HepG2 (cell line): ENCODE data around the gene TIMM13.
"Not testable (repeated sequence)": the region's sequence is repeated elsewhere in the genome, so short reads cannot be mapped to it uniquely, and the experiment has no call there.

Experiments used
- MYNN ChIP-seq: sonication (generic); formaldehyde crosslinking; IDR thresholded peaks from 2 replicates; pipeline ENCODE4 v1.4.0; 2020; ENCODE audit warnings: mild to moderate bottlenecking, low read depth, missing genetic modification reagents
- ZBTB3 ChIP-seq: sonication (generic); formaldehyde crosslinking; IDR thresholded peaks from 2 replicates; pipeline ENCODE4 v1.4.0; 2020; ENCODE audit warnings: low read depth, mild to moderate bottlenecking, moderate library complexity, missing genetic modification reagents, borderline replicate concordance
- TF ChIP-seq, protein P1 (sequence below): sonication (generic); formaldehyde crosslinking; IDR thresholded peaks from 2 replicates; pipeline ENCODE4 v1.5.0; 2020; ENCODE audit warnings: mild to moderate bottlenecking, missing genetic modification reagents, moderate library complexity
- TF ChIP-seq, protein P2 (sequence below): sonication (generic); formaldehyde crosslinking; IDR thresholded peaks from 2 replicates; pipeline ENCODE4 v1.4.0; 2020; ENCODE audit warnings: missing genetic modification reagents, borderline replicate concordance
- TF ChIP-seq, protein P3 (sequence below): sonication (generic); formaldehyde crosslinking; IDR thresholded peaks from 2 replicates; pipeline ENCODE4 v1.4.0; 2020; ENCODE audit warnings: missing genetic modification reagents
- TF ChIP-seq, protein P4 (sequence below): sonication (generic); formaldehyde crosslinking; IDR thresholded peaks from 2 replicates; pipeline ENCODE4 v1.8.1; 2023; ENCODE audit warnings: missing genetic modification reagents, inconsistent platforms, borderline replicate concordance

GRCh38 chr19:2469915-2470200 lies 42.5 kb upstream of the TIMM13 start:
- TF ChIP-seq, protein P1, sequence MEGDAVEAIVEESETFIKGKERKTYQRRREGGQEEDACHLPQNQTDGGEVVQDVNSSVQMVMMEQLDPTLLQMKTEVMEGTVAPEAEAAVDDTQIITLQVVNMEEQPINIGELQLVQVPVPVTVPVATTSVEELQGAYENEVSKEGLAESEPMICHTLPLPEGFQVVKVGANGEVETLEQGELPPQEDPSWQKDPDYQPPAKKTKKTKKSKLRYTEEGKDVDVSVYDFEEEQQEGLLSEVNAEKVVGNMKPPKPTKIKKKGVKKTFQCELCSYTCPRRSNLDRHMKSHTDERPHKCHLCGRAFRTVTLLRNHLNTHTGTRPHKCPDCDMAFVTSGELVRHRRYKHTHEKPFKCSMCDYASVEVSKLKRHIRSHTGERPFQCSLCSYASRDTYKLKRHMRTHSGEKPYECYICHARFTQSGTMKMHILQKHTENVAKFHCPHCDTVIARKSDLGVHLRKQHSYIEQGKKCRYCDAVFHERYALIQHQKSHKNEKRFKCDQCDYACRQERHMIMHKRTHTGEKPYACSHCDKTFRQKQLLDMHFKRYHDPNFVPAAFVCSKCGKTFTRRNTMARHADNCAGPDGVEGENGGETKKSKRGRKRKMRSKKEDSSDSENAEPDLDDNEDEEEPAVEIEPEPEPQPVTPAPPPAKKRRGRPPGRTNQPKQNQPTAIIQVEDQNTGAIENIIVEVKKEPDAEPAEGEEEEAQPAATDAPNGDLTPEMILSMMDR, result not testable (repeated sequence)
- TF ChIP-seq, protein P2, sequence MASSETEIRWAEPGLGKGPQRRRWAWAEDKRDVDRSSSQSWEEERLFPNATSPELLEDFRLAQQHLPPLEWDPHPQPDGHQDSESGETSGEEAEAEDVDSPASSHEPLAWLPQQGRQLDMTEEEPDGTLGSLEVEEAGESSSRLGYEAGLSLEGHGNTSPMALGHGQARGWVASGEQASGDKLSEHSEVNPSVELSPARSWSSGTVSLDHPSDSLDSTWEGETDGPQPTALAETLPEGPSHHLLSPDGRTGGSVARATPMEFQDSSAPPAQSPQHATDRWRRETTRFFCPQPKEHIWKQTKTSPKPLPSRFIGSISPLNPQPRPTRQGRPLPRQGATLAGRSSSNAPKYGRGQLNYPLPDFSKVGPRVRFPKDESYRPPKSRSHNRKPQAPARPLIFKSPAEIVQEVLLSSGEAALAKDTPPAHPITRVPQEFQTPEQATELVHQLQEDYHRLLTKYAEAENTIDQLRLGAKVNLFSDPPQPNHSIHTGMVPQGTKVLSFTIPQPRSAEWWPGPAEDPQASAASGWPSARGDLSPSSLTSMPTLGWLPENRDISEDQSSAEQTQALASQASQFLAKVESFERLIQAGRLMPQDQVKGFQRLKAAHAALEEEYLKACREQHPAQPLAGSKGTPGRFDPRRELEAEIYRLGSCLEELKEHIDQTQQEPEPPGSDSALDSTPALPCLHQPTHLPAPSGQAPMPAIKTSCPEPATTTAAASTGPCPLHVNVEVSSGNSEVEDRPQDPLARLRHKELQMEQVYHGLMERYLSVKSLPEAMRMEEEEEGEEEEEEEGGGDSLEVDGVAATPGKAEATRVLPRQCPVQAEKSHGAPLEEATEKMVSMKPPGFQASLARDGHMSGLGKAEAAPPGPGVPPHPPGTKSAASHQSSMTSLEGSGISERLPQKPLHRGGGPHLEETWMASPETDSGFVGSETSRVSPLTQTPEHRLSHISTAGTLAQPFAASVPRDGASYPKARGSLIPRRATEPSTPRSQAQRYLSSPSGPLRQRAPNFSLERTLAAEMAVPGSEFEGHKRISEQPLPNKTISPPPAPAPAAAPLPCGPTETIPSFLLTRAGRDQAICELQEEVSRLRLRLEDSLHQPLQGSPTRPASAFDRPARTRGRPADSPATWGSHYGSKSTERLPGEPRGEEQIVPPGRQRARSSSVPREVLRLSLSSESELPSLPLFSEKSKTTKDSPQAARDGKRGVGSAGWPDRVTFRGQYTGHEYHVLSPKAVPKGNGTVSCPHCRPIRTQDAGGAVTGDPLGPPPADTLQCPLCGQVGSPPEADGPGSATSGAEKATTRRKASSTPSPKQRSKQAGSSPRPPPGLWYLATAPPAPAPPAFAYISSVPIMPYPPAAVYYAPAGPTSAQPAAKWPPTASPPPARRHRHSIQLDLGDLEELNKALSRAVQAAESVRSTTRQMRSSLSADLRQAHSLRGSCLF (CRISPR knock-in tag), result not testable (repeated sequence)
- TF ChIP-seq, protein P3, sequence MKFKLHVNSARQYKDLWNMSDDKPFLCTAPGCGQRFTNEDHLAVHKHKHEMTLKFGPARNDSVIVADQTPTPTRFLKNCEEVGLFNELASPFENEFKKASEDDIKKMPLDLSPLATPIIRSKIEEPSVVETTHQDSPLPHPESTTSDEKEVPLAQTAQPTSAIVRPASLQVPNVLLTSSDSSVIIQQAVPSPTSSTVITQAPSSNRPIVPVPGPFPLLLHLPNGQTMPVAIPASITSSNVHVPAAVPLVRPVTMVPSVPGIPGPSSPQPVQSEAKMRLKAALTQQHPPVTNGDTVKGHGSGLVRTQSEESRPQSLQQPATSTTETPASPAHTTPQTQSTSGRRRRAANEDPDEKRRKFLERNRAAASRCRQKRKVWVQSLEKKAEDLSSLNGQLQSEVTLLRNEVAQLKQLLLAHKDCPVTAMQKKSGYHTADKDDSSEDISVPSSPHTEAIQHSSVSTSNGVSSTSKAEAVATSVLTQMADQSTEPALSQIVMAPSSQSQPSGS (CRISPR knock-in tag), result not testable (repeated sequence)
- TF ChIP-seq, protein P4, sequence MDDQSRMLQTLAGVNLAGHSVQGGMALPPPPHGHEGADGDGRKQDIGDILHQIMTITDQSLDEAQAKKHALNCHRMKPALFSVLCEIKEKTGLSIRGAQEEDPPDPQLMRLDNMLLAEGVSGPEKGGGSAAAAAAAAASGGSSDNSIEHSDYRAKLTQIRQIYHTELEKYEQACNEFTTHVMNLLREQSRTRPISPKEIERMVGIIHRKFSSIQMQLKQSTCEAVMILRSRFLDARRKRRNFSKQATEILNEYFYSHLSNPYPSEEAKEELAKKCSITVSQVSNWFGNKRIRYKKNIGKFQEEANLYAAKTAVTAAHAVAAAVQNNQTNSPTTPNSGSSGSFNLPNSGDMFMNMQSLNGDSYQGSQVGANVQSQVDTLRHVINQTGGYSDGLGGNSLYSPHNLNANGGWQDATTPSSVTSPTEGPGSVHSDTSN (CRISPR knock-in tag), result not testable (repeated sequence)
- not testable (repeated sequence) for TF ChIP-seq MYNN, ZBTB3
